B cell (primary cell): Measurements from ENCODE around the gene MICU1. TPM values are rescaled to one million over a fixed set of nuclear protein-coding genes. Genes with fewer than 3 reads are reported as not detected.

ENCODE experiments used
- ATAC-seq: fragments of 200-7000 bp; cut with Tn5 transposase; one replicate; pipeline ENCODE4 v1.10.0; 2021; ENCODE audit warnings: low read depth, mild to moderate bottlenecking, moderate number of reproducible peaks, moderate library complexity
- CTCF ChIA-PET: fragments of 350-600 bp; sonication (Branson Sonifier 250); formaldehyde crosslinking; loops from one replicate; lab custom pipeline; 2021; ENCODE audit warnings: antibody characterized with exemption, inconsistent platforms; lab: Charles Lee
- POLR2A ChIA-PET: fragments of 350-600 bp; sonication (Branson Sonifier 250); formaldehyde crosslinking; loops from one replicate; lab custom pipeline; 2021; ENCODE audit warnings: antibody characterized with exemption; lab: Charles Lee
- DNase-seq: peaks from one replicate; pipeline ENCODE4 v3.0.0; 2013
- H2AFZ ChIP-seq: 2 replicates; pipeline ENCODE4 v1.6.1; 2012; ENCODE audit warnings: mild to moderate bottlenecking, low read depth, low read length; ENCODE audit not compliant: insufficient read depth, poor library complexity, severe bottlenecking
- H3K27ac ChIP-seq, 2 donors: 1 replicate in 1 of 2; 2 replicates in 1 of 2; pipeline ENCODE4 v1.5.1; 2012 to 2013; ENCODE audit warnings: low read length in 2 of 2, mild to moderate bottlenecking in 2 of 2, moderate library complexity in 1 of 2
- H3K27me3 ChIP-seq, 4 experiments: fragments of 200-600 bp in 1 of 4; sonication (generic) in 1 of 4; replicated peaks in 1 of 4; 1 replicate in 2 of 4; 2 replicates in 2 of 4; pipeline versions ENCODE4 v1.6.1 to v1.7.0; 2013 to 2016; ENCODE audit warnings: low read length in 3 of 4, mild to moderate bottlenecking in 2 of 4, mixed read lengths in 1 of 4, moderate library complexity in 1 of 4; ENCODE audit not compliant: insufficient read depth in 4 of 4, control insufficient read depth in 3 of 4; ENCODE audit errors: control extremely low read depth in 1 of 4
- H3K36me3 ChIP-seq, 2 experiments: replicated peaks in 1 of 2; 1 replicate in 1 of 2; 2 replicates in 1 of 2; pipeline versions ENCODE4 v1.6.1 to v1.7.1; 2013; ENCODE audit warnings: low read length in 1 of 2; ENCODE audit not compliant: insufficient read depth in 2 of 2, control insufficient read depth in 1 of 2; ENCODE audit errors: control extremely low read depth in 1 of 2, extremely low read depth in 1 of 2
- H3K4me1 ChIP-seq, 2 donors: fragments of 200-600 bp in 1 of 2; sonication (generic) in 1 of 2; 1 replicate in 1 of 2; 2 replicates in 1 of 2; pipeline versions ENCODE4 v1.5.1 to v1.6.1; 2013 to 2017; ENCODE audit warnings: low read length in 2 of 2; ENCODE audit not compliant: control insufficient read depth in 2 of 2, insufficient read depth in 2 of 2
- H3K4me2 ChIP-seq: replicated peaks from 2 replicates; pipeline ENCODE3; 2012; ENCODE audit warnings: mild to moderate bottlenecking, low read depth, low read length; ENCODE audit not compliant: poor library complexity, severe bottlenecking
- H3K4me3 ChIP-seq, 5 experiments: fragments of 200-600 bp in 1 of 5; sonication (generic) in 1 of 5; 1 replicate in 3 of 5; 2 replicates in 2 of 5; pipeline versions ENCODE4 v1.5.1 to v1.7.0; 2011 to 2016; ENCODE audit warnings: low read length in 4 of 5, mild to moderate bottlenecking in 4 of 5, low read depth in 2 of 5, control low read depth in 1 of 5, moderate library complexity in 1 of 5; ENCODE audit not compliant: insufficient read depth in 1 of 5; ENCODE audit errors: control extremely low read depth in 1 of 5, extremely low read depth in 1 of 5
- H3K79me2 ChIP-seq: fragments of 200-600 bp; sonication (generic); one replicate; pipeline ENCODE4 v1.6.0; 2016; ENCODE audit warnings: low read length; ENCODE audit not compliant: control insufficient read depth, insufficient read depth
- H3K9ac ChIP-seq: fragments of 200-600 bp; sonication (generic); 2 replicates; pipeline ENCODE4 v1.6.1; 2017; ENCODE audit warnings: mild to moderate bottlenecking, low read length, moderate library complexity
- H3K9me3 ChIP-seq, 3 donors: one replicate each; pipeline versions ENCODE4 v1.6.1 to v1.7.1; 2013; ENCODE audit warnings: low read length in 2 of 3; ENCODE audit not compliant: control insufficient read depth in 2 of 3, insufficient read depth in 1 of 3; ENCODE audit errors: control extremely low read depth in 1 of 3
- H4K20me1 ChIP-seq: 2 replicates; pipeline ENCODE4 v1.6.0; 2012; ENCODE audit warnings: mild to moderate bottlenecking, low read length; ENCODE audit not compliant: insufficient read depth, control insufficient read depth, poor library complexity, severe bottlenecking
- H3K27ac Mint-ChIP-seq: one replicate; pipeline ENCODE4 v1.8.0; 2021; ENCODE audit warnings: mixed read lengths
- H3K27me3 Mint-ChIP-seq: one replicate; pipeline ENCODE4 v1.8.0; 2021; ENCODE audit warnings: mixed read lengths
- H3K4me1 Mint-ChIP-seq: one replicate; pipeline ENCODE4 v1.8.0; 2021; ENCODE audit warnings: mixed read lengths
- H3K4me3 Mint-ChIP-seq: one replicate; pipeline ENCODE4 v1.8.0; 2021; ENCODE audit warnings: mixed read lengths
- H3K9me3 Mint-ChIP-seq: one replicate; pipeline ENCODE4 v1.8.0; 2022; ENCODE audit warnings: mixed read lengths; ENCODE audit not compliant: insufficient read depth
- EZH2 ChIP-seq: IDR thresholded peaks from 2 replicates; pipeline ENCODE4 v1.6.1; 2012; ENCODE audit warnings: borderline replicate concordance, low read depth, mild to moderate bottlenecking, moderate library complexity, low read length; ENCODE audit not compliant: insufficient read depth, poor library complexity, severe bottlenecking
- WGBS: methylation state at CpG from one replicate; pipeline ENCODE4 v1.1.5; 2013; ENCODE audit warnings: missing lambda C conversion rate; ENCODE audit not compliant: insufficient coverage; 5-methylcytosine and 5-hydroxymethylcytosine counted together
- intact Hi-C: fragments of 100-400 bp; cut with micrococcal nuclease; formaldehyde crosslinking; loops from one replicate; pipeline ENCODE4 v1.10.0; 2022
- polyA plus RNA-seq: library from polyadenylated mRNA; depleted of rRNA; stranded (reverse); fragments of >200 nt; gene quantifications from 2 replicates; pipeline ENCODE4 v1.2.3, GENCODE V29; 2012
- total RNA-seq, 2 donors: library from RNA; stranded (reverse); fragments of 120-200 nt in 1 of 2; gene quantifications; 1 replicate in 1 of 2; 2 replicates in 1 of 2; pipeline versions ENCODE4 v1.2.3 to v1.2.4, GENCODE V29; 2013 to 2022
- TF ChIP-seq, protein P1 (sequence below): fragments of 200-600 bp; IDR thresholded peaks from one replicate; pipeline ENCODE4 v1.8.0; 2022; ENCODE audit warnings: antibody characterized with exemption, mild to moderate bottlenecking

Gene MICU1
- total and polyA plus RNA-seq, 2 donors (not counting 1 experiment from before 2014, with no cell fraction given) = 12.0 to 34.7 TPM

DNA sequence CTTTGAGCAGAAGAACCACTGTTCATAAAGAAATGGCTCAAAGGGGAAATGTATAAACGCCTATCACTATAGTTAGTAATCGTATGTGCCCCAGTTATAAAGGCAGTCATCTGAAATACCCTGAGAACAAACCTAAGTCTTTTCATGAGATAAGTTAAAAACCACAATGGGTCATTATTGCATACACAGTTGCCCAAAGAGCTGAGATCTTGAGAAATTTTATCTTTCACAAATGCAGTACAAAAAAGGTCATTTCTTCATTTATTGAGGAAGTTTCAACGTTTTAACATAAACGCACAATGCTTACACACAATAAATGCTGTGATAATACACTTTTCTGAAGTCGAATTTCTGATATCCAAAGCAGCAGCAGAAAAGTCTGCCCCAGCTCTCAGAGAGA lies 114.4 kb downstream of the MICU1 start:
- H3K4me3 Mint-ChIP-seq = no peak overlapping the region
- ChIA-PET CTCF (no interaction called here), POLR2A (no interaction called here)
- H3K9me3 ChIP-seq = peaks cover 0 to 13% (median 6%) of the 10 kb centered on the region in 3 donors
- no peaks in the 10 kb centered on the region for H4K20me1 ChIP-seq
- H3K27ac ChIP-seq = no peak overlapping the region
- TF ChIP-seq, protein P1, sequence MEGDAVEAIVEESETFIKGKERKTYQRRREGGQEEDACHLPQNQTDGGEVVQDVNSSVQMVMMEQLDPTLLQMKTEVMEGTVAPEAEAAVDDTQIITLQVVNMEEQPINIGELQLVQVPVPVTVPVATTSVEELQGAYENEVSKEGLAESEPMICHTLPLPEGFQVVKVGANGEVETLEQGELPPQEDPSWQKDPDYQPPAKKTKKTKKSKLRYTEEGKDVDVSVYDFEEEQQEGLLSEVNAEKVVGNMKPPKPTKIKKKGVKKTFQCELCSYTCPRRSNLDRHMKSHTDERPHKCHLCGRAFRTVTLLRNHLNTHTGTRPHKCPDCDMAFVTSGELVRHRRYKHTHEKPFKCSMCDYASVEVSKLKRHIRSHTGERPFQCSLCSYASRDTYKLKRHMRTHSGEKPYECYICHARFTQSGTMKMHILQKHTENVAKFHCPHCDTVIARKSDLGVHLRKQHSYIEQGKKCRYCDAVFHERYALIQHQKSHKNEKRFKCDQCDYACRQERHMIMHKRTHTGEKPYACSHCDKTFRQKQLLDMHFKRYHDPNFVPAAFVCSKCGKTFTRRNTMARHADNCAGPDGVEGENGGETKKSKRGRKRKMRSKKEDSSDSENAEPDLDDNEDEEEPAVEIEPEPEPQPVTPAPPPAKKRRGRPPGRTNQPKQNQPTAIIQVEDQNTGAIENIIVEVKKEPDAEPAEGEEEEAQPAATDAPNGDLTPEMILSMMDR = no peak
- no peak for TF ChIP-seq EZH2
- H3K79me2 ChIP-seq = no peaks in the 10 kb centered on the region
- DNase-seq (no peak), ATAC-seq (no peak)
- H3K4me1 ChIP-seq = no peaks in the 10 kb centered on the region
- H3K9ac ChIP-seq = no peak overlapping the region
- no peaks in the 10 kb centered on the region for H3K27me3 Mint-ChIP-seq
- H3K9me3 Mint-ChIP-seq = peaks cover 10% of the 10 kb centered on the region
- no peak overlapping the region for H2AFZ ChIP-seq
- no peak overlapping the region for H3K27ac Mint-ChIP-seq
- no peak overlapping the region for H3K4me2 ChIP-seq
- H3K4me1 Mint-ChIP-seq = peaks cover 4% of the 10 kb centered on the region
- no peaks in the 10 kb centered on the region for H3K27me3 ChIP-seq
- H3K4me3 ChIP-seq = no peak overlapping the region
- WGBS = 100% methylated on average over 3 of the region's 5 CpGs
- no peaks in the 10 kb centered on the region for H3K36me3 ChIP-seq
- intact Hi-C loops = no loop called here

DNA sequence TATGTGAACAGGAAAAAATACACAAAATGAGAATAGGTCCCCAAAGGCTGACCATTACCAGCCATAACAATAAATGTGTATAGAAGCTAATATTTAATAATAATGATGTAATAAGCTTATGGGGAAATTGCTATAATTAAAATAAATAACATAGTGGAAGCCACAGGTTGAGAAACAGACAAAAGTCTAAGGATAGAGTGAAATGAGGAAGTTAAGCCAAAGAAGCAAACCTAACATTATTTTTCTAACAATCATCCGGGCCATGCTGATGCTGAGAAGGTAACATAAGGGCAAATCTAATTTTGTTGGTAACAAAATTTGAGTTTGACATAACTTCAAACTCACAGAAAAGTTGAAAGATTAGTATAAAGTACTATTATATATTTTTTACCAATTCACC lies 115.9 kb downstream of the MICU1 start:
- POLR2A ChIA-PET = no interaction called here
- no CpG with 5 or more reads among the region's 1 CpG for WGBS

More for the DNA sequence above, 115.9 kb downstream of the MICU1 start:
- Histone ChIP-seq H3K27ac (no peak overlapping the region), H3K9ac (no peak overlapping the region), H3K9me3 (peaks cover 0 to 13% (median 4%) of the 10 kb centered on the region in 3 donors), H4K20me1 (no peaks in the 10 kb centered on the region), H3K36me3 (peaks cover 3 to 8% of the 10 kb centered on the region in 2 experiments), H3K79me2 (no peaks in the 10 kb centered on the region), H2AFZ (no peak overlapping the region), H3K4me1 (no peaks in the 10 kb centered on the region), H3K4me3 (no peak overlapping the region), H3K27me3 (no peaks in the 10 kb centered on the region), H3K4me2 (no peak overlapping the region)
- no peak overlapping the region for H3K4me3 Mint-ChIP-seq
- no peak for TF ChIP-seq EZH2
- TF ChIP-seq, protein P1 = no peak
- CTCF ChIA-PET = no interaction called here
- DNase-seq (no peak), ATAC-seq (no peak)
- H3K27me3 Mint-ChIP-seq = no peaks in the 10 kb centered on the region
- peaks cover 4% of the 10 kb centered on the region for H3K4me1 Mint-ChIP-seq
- H3K27ac Mint-ChIP-seq = no peak overlapping the region
- H3K9me3 Mint-ChIP-seq = peaks cover 10% of the 10 kb centered on the region
- intact Hi-C loops = no loop called here
